ELR (cell line): Measurements from ENCODE around the gene RERE.

ENCODE experiments used
- DNase-seq: peaks from one replicate; pipeline ENCODE4 v3.0.0-alpha.2; 2015; ENCODE audit warnings: low read depth

Gene RERE

DNA sequence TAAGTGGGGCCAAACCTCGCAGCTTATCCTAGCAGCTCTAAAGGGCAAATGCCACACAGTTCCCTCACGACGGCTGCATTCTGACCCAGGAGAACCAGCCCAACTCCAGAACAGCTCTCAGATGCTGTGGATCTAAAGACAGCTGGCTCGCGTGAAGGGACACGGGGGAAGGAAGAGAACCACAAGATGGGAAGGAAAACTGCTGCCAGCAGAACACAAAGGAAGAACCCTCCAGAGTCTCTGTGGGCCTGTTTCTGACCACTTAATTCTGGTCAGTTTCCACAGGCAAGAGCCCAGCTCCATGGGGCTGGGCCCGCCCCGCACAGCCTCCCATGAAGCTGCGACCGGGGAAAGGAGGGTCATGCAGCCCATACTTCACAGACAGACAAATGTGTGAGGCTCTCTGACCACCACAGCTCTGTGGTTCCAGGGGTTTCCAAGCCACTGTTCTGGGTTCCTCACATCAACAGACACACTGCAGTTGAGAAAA lies 438.4 kb downstream of the RERE start:
- no peak for DNase-seq

DNA sequence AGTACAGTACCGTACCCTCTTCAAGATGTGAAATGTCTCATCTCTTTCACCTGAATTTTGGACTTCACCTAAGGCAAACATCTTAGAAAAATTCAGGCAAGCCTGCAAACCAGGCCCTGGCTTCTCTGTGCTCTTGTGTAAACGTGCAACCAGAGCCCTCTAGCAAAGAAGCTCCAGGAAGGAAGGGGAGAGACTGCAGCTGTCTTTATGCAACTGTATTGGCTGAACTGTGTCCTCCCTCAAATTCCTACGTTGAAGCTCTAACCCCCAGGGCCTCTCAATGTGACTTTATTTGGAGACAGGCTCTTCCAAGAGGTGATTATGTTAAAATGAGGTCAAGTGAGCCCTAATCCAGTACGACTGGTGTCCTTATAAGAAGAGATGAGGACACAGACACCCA lies 439.3 kb downstream of the RERE start:
- DNase-seq: no peak

DNA sequence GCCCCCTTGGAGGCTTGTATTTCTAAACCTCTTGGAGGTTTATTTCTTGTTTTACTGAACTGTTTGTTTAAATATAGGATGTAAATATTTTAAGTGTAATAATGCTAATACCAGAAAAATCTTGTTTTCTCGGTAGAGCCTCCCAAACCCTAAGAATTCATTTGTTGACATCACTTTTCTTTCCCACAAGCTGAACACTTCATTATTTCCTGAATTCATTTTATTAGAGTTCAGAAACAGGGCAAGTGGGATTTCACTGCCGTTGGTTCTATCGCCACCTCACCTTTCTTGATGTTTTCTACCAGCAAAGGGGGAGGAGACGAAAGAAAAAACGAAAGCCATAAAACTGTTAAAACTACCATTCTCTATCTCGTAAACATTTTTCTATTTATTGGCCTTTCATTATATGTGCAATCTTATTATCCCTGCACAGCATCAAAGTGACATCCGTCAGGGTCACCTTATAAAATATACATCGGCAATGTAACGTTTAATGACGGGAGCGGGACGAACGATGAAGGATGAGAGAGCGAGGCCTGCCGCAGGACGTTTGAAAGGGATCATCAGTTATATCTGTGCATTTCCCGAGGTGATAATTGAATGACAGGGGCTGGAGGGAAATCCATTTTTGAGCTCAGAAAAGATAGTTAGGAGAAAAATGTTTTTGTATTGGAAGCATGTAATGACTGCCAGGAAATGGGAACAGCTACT lies 440.0 kb downstream of the RERE start:
- no peak for DNase-seq

DNA sequence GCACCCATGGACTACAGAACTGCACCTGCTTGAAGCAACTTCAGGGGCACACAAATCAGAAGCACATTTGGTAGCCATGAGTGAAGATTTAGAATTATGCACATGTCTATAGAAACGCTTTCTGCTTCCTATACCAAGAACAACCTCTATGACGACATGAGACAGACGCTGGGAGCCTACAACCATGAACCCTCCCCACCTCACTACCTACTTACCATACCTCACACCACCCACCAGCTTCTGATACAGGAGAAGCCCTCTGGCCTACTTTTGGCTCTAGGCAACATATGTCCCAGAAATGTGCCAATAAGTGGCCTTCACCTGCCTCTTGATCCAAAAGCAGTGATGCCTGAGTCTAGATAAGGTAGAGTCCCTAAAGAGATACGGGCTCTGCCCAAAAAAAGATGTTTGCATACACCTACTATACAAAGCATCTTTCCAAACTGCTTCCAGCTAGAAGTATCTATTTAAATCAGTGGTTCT lies 441.0 kb downstream of the RERE start:
- no peak for DNase-seq

DNA sequence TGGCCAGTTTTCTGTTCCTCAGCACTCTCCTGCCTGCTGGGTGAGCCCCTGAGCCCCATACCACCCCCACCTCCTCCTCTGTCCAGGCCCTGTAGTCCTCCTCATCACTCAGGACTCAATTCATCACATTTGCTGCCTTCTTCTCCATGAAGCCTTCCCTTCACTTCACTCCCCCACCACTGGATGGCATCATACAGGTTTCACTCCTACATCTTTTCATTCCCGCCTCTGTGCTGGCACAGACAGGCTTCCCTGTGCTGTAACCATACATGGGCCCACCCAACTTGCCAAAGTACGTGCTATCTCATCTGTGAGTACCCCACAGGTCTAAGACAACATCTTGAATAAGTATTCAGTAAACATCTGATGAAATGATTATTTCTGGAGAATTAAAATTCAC lies 442.6 kb downstream of the RERE start:
- DNase-seq: peak; percentile 66

DNA sequence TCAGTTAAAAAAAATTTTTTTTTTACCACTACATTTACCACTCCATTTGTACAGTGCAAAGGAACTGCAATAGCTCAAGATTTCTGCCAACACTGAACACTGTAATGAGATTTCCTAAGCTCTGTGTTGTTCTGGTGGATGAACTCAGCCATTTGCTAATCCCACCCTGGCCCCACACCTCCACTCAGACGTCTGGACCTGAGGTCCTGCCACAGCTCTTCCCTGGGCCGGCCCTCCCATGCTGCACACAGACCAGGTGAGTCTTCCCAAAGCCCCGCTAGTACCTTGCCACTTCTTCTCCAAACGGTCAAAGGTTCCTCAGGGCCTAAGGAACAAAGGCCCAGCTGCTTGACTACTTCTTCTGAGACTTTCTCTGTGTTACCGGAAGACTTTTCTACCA lies 443.1 kb downstream of the RERE start:
- no peak for DNase-seq

DNA sequence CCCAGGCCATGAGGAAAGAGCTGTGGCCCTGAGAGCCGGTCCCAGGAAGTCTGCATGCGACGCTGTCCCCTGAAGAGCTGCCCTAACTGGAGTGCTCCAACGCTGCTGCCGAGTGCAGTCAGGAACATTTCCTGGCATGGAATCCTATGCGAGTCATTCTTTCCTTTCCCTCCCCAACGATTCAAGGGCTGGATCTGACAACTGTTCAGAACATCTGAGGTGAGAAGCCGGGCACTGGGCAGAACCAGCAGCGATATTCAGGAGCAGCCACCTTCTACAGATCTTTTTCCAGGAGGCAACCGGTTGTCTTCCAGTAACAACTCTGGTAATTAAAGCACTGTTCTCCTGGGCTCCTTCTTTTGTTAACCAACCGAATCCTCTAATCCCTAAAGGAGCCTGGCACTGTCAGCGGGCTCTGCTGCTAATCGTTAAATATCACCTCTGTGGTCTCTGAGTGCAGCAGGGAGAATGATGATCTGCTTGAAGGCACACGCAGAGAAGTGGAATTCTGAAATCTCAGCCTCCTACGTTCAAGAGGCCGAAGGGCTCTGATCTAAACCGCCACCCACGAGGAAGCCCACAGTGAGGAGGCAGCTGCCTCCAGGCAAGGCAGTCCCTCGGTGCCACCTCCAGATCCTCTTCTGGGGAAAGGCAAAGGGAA lies 443.7 kb downstream of the RERE start:
- DNase-seq: peak; percentile 60

DNA sequence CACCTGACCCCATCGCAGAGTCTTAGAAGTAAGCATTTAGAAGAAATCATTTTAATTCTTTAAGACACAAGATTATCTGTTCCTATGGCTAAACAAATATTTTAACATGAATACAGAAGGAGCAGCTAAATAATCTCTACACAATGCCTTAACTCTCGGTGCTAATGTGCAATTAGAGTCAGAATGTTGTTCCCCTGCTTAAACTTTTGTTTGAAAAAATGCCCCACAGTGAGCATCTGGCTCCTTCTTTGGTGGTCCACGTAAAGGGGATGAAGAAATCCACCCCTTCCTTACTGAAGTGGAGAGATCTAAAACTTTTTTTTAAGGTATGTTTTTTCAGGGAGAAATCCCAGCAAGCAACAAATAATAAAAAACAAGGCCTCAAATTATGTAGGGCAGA lies 444.3 kb downstream of the RERE start:
- no peak for DNase-seq

DNA sequence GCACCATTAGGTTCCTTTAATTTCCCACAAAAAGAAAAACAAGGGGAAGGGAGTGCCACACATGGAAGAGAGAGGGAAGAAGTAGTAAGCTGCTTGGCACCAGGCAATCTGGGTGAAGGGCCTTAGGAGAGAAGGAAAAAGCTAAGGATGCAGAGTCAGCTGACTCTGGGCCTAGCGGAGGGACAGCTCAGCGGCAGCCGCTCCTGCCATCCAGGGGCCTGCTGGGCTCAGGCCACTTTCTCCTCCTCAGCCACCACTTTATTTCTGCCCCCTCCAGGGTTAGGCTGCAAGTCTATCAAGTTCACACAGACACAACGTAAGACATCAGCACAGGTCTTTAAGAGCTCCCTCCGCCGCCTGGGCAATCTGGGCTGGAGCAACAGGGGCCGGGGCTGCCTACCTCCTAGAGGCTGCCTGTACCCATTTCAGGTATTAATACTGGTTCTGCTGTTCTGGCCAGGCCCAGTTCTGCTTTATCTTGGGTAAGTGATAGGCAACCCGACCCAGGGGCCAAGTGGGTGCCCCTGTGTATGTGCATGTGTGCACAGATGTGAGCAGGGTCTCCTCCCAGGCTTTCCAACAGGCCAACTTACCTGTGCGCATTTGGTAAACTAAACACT lies 446.0 kb downstream of the RERE start:
- DNase-seq: no peak

DNA sequence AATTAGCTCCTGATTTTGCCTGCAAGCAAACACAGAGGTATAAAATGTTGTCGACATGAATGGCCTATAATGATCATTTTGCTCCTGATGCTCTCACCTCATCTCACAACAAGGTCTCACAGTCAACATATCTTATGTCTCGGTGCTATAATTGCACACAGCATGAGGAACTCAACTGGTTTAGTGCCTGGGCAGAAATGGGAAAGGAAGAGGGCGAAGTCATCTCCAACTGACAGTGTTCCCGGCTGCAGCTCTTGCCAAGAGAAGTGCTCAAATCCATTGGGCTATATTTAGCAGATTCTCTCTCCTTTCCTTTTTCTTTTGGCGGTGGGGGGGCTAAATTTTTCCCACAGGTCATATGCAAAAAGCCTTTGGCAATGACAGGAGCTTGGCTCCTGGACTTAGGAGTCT lies 446.5 kb downstream of the RERE start:
- no peak for DNase-seq

DNA sequence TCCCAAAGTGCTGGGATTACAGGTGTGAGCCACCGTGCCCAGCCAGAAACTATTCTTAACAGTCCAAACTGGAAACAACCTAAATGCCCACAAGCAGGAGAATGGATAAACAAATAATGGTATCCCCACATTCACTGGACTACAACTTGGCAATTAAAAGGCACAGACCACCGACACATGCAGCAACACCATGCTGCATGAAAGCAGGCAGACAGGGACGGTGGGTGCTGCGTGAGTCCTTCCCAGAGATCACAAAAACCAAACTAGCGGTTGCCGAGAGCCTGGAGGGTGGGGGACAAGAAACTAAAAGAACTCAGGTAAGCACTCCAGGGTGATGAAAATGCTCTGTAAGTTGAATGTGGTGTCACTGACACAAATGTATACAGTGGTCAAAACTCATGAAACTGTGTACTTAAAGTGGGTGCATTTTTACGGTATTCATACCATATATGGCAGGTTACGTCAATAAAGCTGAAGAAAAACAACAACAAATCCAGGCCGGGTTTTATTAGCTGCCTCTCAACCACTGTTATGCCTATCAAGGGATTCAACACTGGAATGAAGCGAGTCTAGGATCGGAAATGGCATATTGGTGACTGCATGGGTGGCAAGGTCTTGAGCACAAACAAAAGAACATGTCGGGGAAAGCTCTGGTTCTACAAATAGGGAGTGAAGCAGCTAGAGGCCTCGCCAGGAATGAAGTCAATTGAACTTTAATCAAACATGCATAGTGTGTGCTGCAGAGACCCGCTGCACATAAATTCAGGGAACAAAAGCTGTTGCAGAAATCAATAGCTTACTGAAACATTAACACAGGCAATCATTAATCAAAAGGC lies 447.2 kb downstream of the RERE start:
- no peak for DNase-seq

DNA sequence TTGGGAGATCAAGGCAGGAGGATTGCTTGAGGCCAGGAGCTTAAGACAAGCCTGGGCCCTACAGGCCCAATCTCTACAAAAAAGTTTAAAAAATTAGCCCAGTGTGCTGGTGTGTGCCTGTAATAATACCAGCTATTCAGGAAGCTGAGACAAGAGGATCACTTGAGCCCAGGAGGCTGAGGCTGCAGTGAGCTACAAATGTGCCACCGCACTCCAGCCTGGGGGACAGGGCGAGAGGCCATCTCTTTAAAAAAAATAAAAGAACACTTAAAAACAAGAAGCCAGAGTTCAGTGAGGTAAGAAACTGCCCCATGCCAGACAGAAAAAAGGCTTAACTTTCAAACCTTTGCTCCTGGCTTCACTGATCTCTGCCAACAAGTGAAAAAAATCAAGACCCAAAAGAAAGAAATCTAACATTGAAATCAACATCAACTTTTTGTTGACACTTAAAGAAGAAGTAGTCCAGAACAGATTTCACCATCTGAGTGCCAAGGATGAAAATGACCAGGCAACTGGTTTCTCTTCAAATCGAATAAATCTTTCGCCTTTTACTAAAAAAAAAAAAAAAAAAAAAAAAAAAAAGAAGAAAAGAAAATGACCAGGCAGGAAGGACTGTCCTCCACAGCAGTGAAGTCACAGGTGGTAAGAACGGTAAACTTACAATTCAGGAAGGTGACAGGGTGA lies 448.3 kb downstream of the RERE start:
- DNase-seq: no peak

DNA sequence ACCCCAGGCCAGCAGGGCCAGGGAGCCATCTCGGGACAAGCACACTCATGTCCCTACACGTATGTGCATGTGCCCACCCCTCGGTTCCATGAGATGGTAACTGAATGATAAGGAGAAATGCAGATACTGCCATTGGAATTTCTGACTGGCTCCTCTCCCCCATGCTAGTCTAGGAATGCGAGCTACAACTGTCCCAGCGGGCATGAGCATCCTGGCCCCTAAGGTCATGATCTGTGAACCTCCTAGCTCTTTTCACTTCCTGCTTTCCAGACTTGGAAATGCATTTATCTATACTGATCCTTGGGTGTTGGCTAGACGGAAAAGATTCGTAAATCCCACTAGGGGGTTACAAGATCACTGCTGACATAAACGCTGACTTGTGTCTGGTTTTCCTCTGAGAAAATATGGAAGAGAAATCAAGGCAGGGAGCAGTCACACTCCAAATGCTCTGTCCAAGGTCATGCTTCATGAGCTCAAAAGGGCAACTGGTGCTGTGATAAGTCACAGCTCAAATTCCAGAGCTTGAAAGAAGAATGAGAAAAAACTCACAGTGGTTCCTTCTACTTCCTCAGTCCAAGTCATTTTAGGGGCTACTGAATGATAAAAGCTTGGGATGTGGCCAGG lies 449.8 kb downstream of the RERE start:
- no peak for DNase-seq

DNA sequence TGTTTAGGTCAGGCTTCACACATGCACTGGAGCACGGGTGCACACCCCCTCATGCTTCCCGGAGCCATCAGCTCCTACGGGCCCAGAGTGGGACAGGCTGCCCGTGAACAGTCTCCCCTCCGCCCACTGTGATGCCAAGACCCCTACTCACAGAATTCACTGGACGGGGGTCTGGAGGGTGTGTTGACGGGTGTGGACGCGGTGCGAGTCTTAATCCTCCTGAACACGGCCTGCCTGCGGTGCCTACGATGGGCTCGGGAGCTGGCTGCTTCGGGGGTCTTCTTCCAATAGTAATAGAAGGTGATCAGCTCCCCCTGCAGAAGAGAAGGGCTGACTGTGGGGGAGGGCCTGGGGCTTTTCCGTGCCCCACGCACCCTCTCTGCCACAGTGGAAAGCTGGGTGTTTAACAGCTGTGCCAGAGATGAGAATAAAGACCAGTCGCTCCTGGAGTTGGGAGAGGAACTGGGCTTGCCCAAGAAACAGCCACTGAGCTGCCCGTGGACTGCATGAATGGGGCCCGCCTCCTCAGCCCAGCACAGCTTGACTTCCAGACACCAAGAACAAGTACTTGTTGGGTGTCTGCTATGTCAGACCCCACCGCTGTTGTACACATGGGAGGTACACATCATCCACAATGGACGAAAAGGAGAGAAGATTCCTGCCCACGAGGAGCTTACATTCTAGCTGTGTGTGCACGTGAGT lies 451.6 kb downstream of the RERE start:
- no peak for DNase-seq

DNA sequence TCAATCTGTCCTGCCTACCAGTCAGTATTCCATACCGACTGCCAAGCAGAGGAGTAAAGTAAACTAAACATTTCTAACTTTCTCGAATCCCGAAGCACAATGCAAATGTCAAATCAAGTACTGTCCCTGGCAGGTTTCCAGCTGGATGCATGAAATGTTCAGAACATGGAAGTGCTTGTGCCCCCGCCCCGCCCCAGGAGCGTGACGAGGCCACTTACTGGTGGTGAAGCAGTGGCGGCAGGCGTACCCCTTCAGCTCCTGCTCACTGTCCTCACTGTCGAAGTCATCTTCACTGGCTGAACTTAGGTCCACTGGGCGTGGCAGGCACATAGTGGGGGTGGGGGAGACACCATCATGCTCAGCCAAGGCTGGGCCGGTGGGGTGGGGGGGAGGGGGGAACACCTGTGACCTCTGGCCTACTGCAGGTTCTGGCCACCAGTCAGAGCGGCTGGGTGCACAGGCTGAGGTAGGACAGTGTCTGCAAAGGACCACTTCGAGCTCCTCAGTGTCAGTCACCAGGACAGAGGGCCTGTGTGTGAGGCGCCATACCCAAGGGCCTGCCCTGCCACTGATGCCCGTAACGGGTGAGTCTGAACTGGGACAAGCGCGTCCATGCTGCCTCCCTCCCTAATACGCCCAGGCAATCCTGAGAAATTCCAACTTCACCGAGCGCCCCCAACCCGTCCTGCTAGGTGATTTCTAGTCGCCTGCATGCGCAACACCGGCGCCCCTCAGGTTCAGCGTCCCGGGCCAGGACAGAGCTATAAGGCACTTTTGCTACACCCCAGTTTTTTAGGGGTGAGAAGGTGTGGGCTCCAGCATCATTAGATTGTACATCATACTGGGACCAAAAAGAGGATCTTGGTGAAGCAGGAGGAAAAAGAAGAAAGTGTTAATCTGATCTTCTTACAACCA lies 452.7 kb downstream of the RERE start:
- no peak for DNase-seq

DNA sequence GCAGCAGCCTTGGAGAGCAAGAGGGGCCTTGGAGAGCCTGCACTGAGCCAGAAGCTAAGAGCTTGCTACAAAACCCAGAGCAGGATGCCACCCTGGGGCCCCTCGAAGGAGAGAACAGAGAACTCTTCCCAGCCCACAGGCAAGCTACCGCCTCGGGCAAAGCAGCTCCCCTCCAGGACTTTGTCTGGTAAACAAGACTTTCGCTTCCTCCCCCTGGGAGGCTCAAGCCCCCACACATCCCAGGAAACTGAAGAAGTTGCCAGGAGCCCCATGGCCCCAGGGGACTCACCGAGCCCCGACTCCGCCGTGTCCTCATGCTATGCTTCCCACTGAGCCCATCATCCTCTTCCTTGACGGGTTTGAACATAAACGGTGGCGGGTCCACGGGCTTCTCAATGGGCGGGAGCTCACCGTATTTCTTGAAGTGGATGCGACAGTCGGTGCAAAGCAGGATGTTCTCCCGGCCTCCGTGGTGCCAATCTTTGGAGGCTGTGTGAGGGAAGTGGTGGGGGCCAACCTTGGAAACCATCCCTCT lies 453.6 kb downstream of the RERE start:
- DNase-seq: no peak

DNA sequence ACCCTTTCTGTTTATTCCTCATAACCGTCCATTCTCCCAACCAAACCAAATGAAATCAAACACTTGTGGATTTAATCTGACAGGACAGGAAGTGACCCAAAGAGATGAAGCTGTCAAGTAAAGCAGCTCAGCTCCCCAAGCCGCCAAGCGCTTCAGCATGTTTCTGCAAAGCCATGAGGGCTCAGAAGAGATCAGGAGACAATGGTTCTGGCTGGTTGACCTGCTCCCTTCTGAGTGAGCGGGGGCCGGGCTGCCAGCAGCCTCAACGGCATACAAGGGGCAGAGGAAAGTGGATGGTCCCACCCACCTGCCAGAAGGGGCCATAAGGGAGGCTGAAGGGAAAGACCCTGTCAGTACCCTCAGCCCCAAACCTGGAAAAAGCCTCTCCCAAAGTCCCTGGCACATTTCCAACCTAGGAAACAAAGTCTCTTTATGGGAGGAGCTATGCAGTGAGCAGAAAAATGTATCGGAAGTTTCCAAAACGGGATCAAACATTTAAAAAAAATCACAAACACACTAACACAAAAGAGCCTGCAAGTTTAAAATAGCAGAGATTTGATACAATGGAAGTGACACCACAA lies 454.2 kb downstream of the RERE start:
- DNase-seq: no peak

DNA sequence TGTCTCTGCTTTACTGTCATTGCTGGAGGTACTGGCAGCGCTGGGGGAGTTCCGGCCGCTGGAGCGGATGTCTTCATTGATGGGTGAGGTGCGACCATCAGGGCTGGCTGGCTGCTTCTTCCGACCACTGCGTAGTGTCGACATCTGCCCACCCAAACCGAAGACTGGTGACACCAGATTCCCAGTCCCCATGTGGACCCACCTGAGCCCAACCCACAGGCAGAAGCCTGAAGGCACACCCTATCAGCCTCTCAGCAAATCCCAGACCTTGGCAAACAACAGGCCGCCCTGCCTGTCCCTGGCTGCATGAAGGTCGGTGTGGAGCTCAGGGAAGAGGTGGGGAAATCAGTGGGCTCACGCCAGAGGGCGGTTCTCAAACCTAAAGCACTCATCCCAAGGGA lies 454.7 kb downstream of the RERE start:
- DNase-seq: no peak
